RWPE1 (cell line): ENCODE results near the gene STK38.

Experiments used
- CTCF ChIA-PET: fragments of 350-600 bp; sonication (Branson Sonifier 250); formaldehyde crosslinking; extraction: SDS; loops from one replicate; lab custom pipeline; 2021; lab: Yijun Ruan, JAX
- POLR2A ChIA-PET: fragments of 400-600 bp; formaldehyde crosslinking; extraction: SDS; loops from one replicate; lab custom pipeline; 2020; ENCODE audit warnings: antibody characterized with exemption; ENCODE audit not compliant: low non-redundant PET; lab: Yijun Ruan, JAX
- DNase-seq: peaks from one replicate; pipeline ENCODE4 v3.0.0; 2012; ENCODE audit warnings: low spot score
- H3K27ac ChIP-seq: fragments of 450-650 bp; 2 replicates; pipeline ENCODE4 v1.5.1; 2017
- CTCF ChIP-seq: fragments of 450-650 bp; conservative IDR thresholded peaks from 2 replicates; pipeline ENCODE4 v1.5.1; 2017; ENCODE audit warnings: low read depth, mild to moderate bottlenecking

The STK38 gene

GRCh38 chr6:36556281-36556680 is 9.0 kb upstream of the STK38 start:
- no peak for TF ChIP-seq CTCF
- CTCF ChIA-PET, result no interaction called here
- no peak for DNase-seq
- POLR2A ChIA-PET, result no interaction called here
- no peak overlapping the region for H3K27ac ChIP-seq

- no peak overlapping the region for H3K27ac ChIP-seq
- TF ChIP-seq CTCF, result no peak
- POLR2A ChIA-PET, result no interaction called here
- CTCF ChIA-PET, result interaction anchor here (0.7 kb wide), 1 partner anchor 1143 kb away, joined by 3 read pairs; no protein-coding TSS in a partner anchor
- no peak for DNase-seq
These were observed 8.5 kb upstream of the STK38 start for GRCh38 chr6:36555750-36556252.

- no peak overlapping the region for H3K27ac ChIP-seq
- ChIA-PET CTCF (interaction anchor here (0.6 kb wide), 1 partner anchor 24 kb away, joined by 4 read pairs; no protein-coding TSS in a partner anchor), POLR2A (no interaction called here)
- no peak for TF ChIP-seq CTCF
- DNase-seq, result no peak
These were observed 3.3 kb upstream of the STK38 start for GRCh38 chr6:36550473-36551000.

GRCh38 chr6:36548401-36548743 is 1.1 kb upstream of the STK38 start:
- no peak overlapping the region for H3K27ac ChIP-seq
- CTCF ChIA-PET, result interaction anchor here (0.6 to 0.7 kb wide), 2 partner anchors 14 to 41 kb away, joined by 3 to 6 read pairs; no protein-coding TSS in a partner anchor
- TF ChIP-seq CTCF, result no peak
- POLR2A ChIA-PET, result interaction anchor here (0.6 kb wide), 1 partner anchor 29 kb away, joined by 8 read pairs; no protein-coding TSS in a partner anchor
- no peak for DNase-seq

- peak overlapping the region; percentile 94 for H3K27ac ChIP-seq
- ChIA-PET CTCF (no interaction called here), POLR2A (no interaction called here)
- no peak for TF ChIP-seq CTCF
- no peak for DNase-seq
These were observed 544 bp upstream of the STK38 start for GRCh38 chr6:36547646-36548400.

- ChIA-PET POLR2A (interaction anchor here (0.5 kb wide), 2 partner anchors 48 to 139 kb away, joined by 3 read pairs; no protein-coding TSS in a partner anchor), CTCF (interaction anchor here (0.6 to 0.7 kb wide), 3 partner anchors 15 to 32 kb away, joined by 3 to 7 read pairs (median 3); no protein-coding TSS in a partner anchor)
- no peak for TF ChIP-seq CTCF
- peak overlapping the region; percentile 94 for H3K27ac ChIP-seq
- peak; percentile 28 for DNase-seq
These were observed 865 bp downstream of the STK38 start for GRCh38 chr6:36546308-36546919.
